ENCODE data around the gene HELB.

HELB gene

DNA sequence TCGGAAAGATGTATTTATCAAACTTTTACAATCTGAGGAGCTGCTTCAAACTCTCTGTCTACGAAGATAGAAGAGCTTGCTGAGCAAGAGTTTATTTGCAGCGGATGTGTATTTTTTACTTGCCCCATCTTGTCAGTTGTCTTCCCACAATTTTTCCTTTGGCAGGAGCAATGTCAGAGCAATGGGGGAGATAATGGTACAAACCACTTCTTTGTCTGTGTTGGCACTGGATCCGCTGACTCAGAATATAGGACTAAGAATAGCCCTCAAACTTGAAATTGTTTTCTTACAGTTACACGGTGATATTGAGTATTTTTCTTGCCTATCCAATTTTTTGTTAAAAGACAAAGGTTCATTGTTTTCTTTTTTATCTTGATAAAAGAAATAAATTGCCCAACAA is 27.6 kb downstream of the HELB start (continued):
- TF ChIP-seq, protein P1, sequence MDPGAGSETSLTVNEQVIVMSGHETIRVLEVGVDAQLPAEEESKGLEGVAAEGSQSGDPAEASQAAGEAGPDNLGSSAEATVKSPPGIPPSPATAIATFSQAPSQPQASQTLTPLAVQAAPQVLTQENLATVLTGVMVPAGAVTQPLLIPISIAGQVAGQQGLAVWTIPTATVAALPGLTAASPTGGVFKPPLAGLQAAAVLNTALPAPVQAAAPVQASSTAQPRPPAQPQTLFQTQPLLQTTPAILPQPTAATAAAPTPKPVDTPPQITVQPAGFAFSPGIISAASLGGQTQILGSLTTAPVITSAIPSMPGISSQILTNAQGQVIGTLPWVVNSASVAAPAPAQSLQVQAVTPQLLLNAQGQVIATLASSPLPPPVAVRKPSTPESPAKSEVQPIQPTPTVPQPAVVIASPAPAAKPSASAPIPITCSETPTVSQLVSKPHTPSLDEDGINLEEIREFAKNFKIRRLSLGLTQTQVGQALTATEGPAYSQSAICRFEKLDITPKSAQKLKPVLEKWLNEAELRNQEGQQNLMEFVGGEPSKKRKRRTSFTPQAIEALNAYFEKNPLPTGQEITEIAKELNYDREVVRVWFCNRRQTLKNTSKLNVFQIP (CRISPR knock-in tag; IDR thresholded peaks at IDR 0.05; ENCODE audit: borderline replicate concordance, low read depth) = no peak
- no peak for TF ChIP-seq OSR1 (CRISPR knock-in tag; IDR thresholded peaks at IDR 0.05)
- no peak for TF ChIP-seq PPARA (CRISPR knock-in tag; IDR thresholded peaks at IDR 0.05; ENCODE audit: borderline replicate concordance)

DNA sequence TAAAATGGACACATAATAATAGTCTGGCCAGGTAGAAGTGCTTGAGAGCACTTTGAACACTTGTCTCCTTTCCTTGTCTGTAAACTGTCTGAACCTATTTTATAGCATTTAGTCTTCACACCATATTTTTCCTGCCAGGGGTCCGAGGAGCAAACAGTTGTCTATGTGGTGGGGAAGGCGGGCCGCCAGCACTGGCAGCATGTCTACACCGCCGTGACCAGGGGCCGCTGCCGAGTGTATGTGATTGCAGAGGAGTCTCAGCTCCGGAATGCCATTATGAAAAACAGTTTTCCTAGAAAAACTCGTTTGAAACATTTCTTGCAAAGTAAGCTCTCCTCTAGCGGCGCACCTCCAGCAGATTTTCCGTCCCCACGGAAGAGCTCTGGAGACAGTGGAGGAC is 28.7 kb downstream of the HELB start:
- TF ChIP-seq ZFP3 (CRISPR knock-in tag; IDR thresholded peaks at IDR 0.05) = no peak
- TF ChIP-seq, protein P2, sequence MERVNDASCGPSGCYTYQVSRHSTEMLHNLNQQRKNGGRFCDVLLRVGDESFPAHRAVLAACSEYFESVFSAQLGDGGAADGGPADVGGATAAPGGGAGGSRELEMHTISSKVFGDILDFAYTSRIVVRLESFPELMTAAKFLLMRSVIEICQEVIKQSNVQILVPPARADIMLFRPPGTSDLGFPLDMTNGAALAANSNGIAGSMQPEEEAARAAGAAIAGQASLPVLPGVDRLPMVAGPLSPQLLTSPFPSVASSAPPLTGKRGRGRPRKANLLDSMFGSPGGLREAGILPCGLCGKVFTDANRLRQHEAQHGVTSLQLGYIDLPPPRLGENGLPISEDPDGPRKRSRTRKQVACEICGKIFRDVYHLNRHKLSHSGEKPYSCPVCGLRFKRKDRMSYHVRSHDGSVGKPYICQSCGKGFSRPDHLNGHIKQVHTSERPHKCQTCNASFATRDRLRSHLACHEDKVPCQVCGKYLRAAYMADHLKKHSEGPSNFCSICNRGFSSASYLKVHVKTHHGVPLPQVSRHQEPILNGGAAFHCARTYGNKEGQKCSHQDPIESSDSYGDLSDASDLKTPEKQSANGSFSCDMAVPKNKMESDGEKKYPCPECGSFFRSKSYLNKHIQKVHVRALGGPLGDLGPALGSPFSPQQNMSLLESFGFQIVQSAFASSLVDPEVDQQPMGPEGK (CRISPR knock-in tag; IDR thresholded peaks at IDR 0.05; ENCODE audit: borderline replicate concordance) = no peak
- TF ChIP-seq TCF4 (CRISPR knock-in tag; IDR thresholded peaks at IDR 0.05; ENCODE audit: borderline replicate concordance) = no peak
- TF ChIP-seq, protein P3, sequence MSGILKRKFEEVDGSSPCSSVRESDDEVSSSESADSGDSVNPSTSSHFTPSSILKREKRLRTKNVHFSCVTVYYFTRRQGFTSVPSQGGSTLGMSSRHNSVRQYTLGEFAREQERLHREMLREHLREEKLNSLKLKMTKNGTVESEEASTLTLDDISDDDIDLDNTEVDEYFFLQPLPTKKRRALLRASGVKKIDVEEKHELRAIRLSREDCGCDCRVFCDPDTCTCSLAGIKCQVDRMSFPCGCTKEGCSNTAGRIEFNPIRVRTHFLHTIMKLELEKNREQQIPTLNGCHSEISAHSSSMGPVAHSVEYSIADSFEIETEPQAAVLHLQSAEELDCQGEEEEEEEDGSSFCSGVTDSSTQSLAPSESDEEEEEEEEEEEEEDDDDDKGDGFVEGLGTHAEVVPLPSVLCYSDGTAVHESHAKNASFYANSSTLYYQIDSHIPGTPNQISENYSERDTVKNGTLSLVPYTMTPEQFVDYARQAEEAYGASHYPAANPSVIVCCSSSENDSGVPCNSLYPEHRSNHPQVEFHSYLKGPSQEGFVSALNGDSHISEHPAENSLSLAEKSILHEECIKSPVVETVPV (CRISPR knock-in tag; IDR thresholded peaks at IDR 0.05) = no peak
- TF ChIP-seq ZC3H10 (CRISPR knock-in tag; IDR thresholded peaks at IDR 0.05) = no peak
- TF ChIP-seq, protein P1 (CRISPR knock-in tag; IDR thresholded peaks at IDR 0.05; ENCODE audit: borderline replicate concordance, low read depth) = no peak
- no peak for TF ChIP-seq BACH2 (CRISPR knock-in tag; IDR thresholded peaks at IDR 0.05; ENCODE audit: borderline replicate concordance)
- no peak for TF ChIP-seq OSR1 (CRISPR knock-in tag; IDR thresholded peaks at IDR 0.05)
- no peak for TF ChIP-seq SNAI2 (CRISPR knock-in tag; IDR thresholded peaks at IDR 0.05)
- TF ChIP-seq, protein P4, sequence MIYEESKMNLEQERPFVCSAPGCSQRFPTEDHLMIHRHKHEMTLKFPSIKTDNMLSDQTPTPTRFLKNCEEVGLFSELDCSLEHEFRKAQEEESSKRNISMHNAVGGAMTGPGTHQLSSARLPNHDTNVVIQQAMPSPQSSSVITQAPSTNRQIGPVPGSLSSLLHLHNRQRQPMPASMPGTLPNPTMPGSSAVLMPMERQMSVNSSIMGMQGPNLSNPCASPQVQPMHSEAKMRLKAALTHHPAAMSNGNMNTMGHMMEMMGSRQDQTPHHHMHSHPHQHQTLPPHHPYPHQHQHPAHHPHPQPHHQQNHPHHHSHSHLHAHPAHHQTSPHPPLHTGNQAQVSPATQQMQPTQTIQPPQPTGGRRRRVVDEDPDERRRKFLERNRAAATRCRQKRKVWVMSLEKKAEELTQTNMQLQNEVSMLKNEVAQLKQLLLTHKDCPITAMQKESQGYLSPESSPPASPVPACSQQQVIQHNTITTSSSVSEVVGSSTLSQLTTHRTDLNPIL (CRISPR knock-in tag; IDR thresholded peaks at IDR 0.05; ENCODE audit: low read depth) = no peak
- TF ChIP-seq ZNF565 (CRISPR knock-in tag; conservative IDR thresholded peaks at IDR 0.05; ENCODE audit: low read depth) = no peak
- TF ChIP-seq ARNTL (CRISPR knock-in tag; IDR thresholded peaks at IDR 0.05; ENCODE audit: borderline replicate concordance, low read depth) = no peak
- no peak for ATAC-seq

DNA sequence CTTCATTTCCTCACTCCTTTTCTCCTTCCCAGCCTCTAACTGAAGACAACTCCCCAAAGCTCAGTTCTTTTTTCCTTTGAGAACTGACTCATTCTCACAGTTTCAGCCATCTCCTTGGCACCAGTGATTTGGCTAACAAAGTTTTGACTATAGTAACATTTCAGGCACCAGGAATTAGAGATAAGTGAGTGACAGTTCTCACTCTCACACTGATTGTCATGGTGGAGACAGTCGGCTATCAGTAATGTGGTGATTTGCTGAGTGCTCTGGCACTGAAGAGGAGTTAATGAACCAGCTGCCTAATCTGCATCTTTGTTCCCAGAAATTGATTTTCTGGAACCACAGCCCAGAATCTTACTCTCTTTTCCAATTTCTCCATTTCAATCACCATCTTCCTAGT is 29.5 kb downstream of the HELB start:
- TF ChIP-seq ZC3H10 (CRISPR knock-in tag; IDR thresholded peaks at IDR 0.05) (no peak), ZNF8 (CRISPR knock-in tag; IDR thresholded peaks at IDR 0.05) (no peak), SNAI2 (CRISPR knock-in tag; IDR thresholded peaks at IDR 0.05) (no peak), OSR1 (CRISPR knock-in tag; IDR thresholded peaks at IDR 0.05) (no peak), TCF4 (CRISPR knock-in tag; IDR thresholded peaks at IDR 0.05; ENCODE audit: borderline replicate concordance) (no peak), ESRRG (CRISPR knock-in tag; IDR thresholded peaks at IDR 0.05) (no peak), ZFP30 (CRISPR knock-in tag; IDR thresholded peaks at IDR 0.05) (no peak), TOX (CRISPR knock-in tag; IDR thresholded peaks at IDR 0.05; ENCODE audit: borderline replicate concordance) (no peak), CSDC2 (CRISPR knock-in tag; IDR thresholded peaks at IDR 0.05) (no peak), ARNTL (CRISPR knock-in tag; IDR thresholded peaks at IDR 0.05; ENCODE audit: borderline replicate concordance, low read depth) (no peak), ZFP3 (CRISPR knock-in tag; IDR thresholded peaks at IDR 0.05) (no peak)
- TF ChIP-seq, protein P5, sequence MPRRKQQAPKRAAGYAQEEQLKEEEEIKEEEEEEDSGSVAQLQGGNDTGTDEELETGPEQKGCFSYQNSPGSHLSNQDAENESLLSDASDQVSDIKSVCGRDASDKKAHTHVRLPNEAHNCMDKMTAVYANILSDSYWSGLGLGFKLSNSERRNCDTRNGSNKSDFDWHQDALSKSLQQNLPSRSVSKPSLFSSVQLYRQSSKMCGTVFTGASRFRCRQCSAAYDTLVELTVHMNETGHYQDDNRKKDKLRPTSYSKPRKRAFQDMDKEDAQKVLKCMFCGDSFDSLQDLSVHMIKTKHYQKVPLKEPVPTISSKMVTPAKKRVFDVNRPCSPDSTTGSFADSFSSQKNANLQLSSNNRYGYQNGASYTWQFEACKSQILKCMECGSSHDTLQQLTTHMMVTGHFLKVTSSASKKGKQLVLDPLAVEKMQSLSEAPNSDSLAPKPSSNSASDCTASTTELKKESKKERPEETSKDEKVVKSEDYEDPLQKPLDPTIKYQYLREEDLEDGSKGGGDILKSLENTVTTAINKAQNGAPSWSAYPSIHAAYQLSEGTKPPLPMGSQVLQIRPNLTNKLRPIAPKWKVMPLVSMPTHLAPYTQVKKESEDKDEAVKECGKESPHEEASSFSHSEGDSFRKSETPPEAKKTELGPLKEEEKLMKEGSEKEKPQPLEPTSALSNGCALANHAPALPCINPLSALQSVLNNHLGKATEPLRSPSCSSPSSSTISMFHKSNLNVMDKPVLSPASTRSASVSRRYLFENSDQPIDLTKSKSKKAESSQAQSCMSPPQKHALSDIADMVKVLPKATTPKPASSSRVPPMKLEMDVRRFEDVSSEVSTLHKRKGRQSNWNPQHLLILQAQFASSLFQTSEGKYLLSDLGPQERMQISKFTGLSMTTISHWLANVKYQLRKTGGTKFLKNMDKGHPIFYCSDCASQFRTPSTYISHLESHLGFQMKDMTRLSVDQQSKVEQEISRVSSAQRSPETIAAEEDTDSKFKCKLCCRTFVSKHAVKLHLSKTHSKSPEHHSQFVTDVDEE (CRISPR knock-in tag; IDR thresholded peaks at IDR 0.05) = no peak
- TF ChIP-seq, protein P2 (CRISPR knock-in tag; IDR thresholded peaks at IDR 0.05; ENCODE audit: borderline replicate concordance) = no peak
- TF ChIP-seq, protein P1 (CRISPR knock-in tag; IDR thresholded peaks at IDR 0.05; ENCODE audit: borderline replicate concordance, low read depth) = no peak
- ATAC-seq = no peak

Measured in SK-N-SH treated with all-trans-retinoic acid at 6 μM for 48 hours (cell line).